Measurements from ENCODE around the gene RAB20. TPM values are rescaled to one million over a fixed set of nuclear protein-coding genes. Genes with fewer than 3 reads are reported as not detected.

RAB20 gene
- total and polyA plus RNA-seq, 9 of the 15 experiments (the other 6 are each of a cell fraction or from before 2014, with no cell fraction given): 0.62 to 9.2 (median 5.4) TPM

GRCh38 chr13:110548891-110549794 is 12.4 kb downstream of the RAB20 start:
- CTCF ChIA-PET (ENCODE audit: low intra/inter-chr PET ratio): no interaction called here
- 81% methylated on average over 4 of the region's 7 CpGs for WGBS (ENCODE audit: insufficient coverage, low coverage, missing lambda C conversion rate)
- Histone ChIP-seq H3K79me2 (ENCODE audit: control insufficient read depth, insufficient read depth, low read length) (peaks cover 14% of the 10 kb centered on the region; the same call in 2 of the 3 replicates), H3K9me3 (replicated peaks; ENCODE audit: control insufficient read depth, insufficient read depth, low read depth, low read length) (no peaks in the 10 kb centered on the region; the same call in 1 of the 2 replicates), H3K4me2 (ENCODE audit: insufficient read depth, low read length) (no peak overlapping the region), H3K27me3 (ENCODE audit: control insufficient read depth in 2 of 2, insufficient read depth in 2 of 2, low read length in 2 of 2) (no peaks in the 10 kb centered on the region), H3K9ac (ENCODE audit: insufficient read depth in 1 of 2, low read depth in 2 of 2, low read length in 2 of 2) (no peak overlapping the region), H3K9me1 (ENCODE audit: control insufficient read depth, insufficient read depth, low read length) (no peaks in the 10 kb centered on the region), H3K36me3 (ENCODE audit: control insufficient read depth, insufficient read depth, low read length) (no peaks in the 10 kb centered on the region), H3K27ac (ENCODE audit: extremely low read depth, low read depth, low read length) (no peak overlapping the region), H3K4me3 (no peak overlapping the region), H2AFZ (ENCODE audit: low read depth, low read length) (no peak overlapping the region), H4K20me1 (replicated peaks; ENCODE audit: control insufficient read depth, insufficient read depth, low read length) (no peaks in the 10 kb centered on the region), H3K4me1 (replicated peaks in 1 of 2; ENCODE audit: control insufficient read depth in 2 of 2, insufficient read depth in 2 of 2, low read length in 2 of 2) (peaks cover 0 to 8% of the 10 kb centered on the region in 2 experiments; a peak in 2 of 5 replicates)
- in situ Hi-C loops (cut with MboI): no loop called here
- BruUV-seq (replicated peaks): no TSS peak
- POLR2A ChIA-PET: interaction anchor here (0.6 kb wide), 2 partner anchors 13 to 39 kb away, joined by 3 read pairs; no protein-coding TSS in a partner anchor
- TF ChIP-seq NBN (IDR thresholded peaks at IDR 0.05; ENCODE audit: low read depth) (no peak), CTCFL (IDR thresholded peaks at IDR 0.05; ENCODE audit: borderline replicate concordance, insufficient read depth, low read depth, low read length, poor library complexity, severe bottlenecking) (no peak), SNRNP70 (optimal IDR thresholded peaks at IDR 0.05; ENCODE audit: low read depth, low read length) (no peak), RNF219 (CRISPR knock-in tag; IDR thresholded peaks at IDR 0.05) (no peak), AFF4 (CRISPR knock-in tag; IDR thresholded peaks at IDR 0.05) (no peak)
- no peak for ATAC-seq
- intact Hi-C loops (cut with micrococcal nuclease): no loop called here
- no peak for FAIRE-seq
- DNase-seq (ENCODE audit: extremely low read depth in 1 of 4, low spot score in 3 of 4): no peak
